Right atrium auricular region (tissue), 2 donors: ENCODE data around the gene GADD45B. TPM values are rescaled to one million over a fixed set of nuclear protein-coding genes. Genes with fewer than 3 reads are reported as not detected.
"Not testable (repeated sequence)": the region's sequence is repeated elsewhere in the genome, so short reads cannot be mapped to it uniquely, and the experiment has no call there.

Source experiments
- DNase-seq: peaks from one replicate; pipeline ENCODE4 v3.0.0-alpha.2; 2019; ENCODE audit warnings: low spot score
- H3K27ac ChIP-seq, 2 donors: fragments of 200-600 bp; sonication (generic); 1 replicate in 1 of 2; 2 replicates in 1 of 2; pipeline ENCODE4 v1.5.1; 2016 to 2019
- H3K27me3 ChIP-seq, 2 donors: fragments of 200-600 bp; sonication (generic); one replicate each; pipeline versions ENCODE4 v1.5.1 to v1.6.0; 2017 to 2019
- H3K36me3 ChIP-seq: fragments of 200-600 bp; sonication (generic); one replicate; pipeline ENCODE4 v1.5.1; 2016
- H3K4me1 ChIP-seq, 2 donors: fragments of 200-600 bp; sonication (generic); one replicate each; pipeline versions ENCODE4 v1.5.1 to v1.6.0; 2017 to 2019
- H3K4me3 ChIP-seq, 2 donors: fragments of 200-600 bp; sonication (generic); 1 replicate in 1 of 2; 2 replicates in 1 of 2; pipeline ENCODE4 v1.5.1; 2017 to 2019; ENCODE audit warnings: mild to moderate bottlenecking in 1 of 2, moderate library complexity in 1 of 2
- H3K9me3 ChIP-seq, 2 donors: fragments of 200-600 bp; sonication (generic); one replicate each; pipeline ENCODE4 v1.5.1; 2019
- total RNA-seq, 2 donors: library from RNA; depleted of rRNA; stranded (reverse); fragments of >200 nt; gene quantifications; one replicate each; pipeline ENCODE4 v1.1.0, GENCODE V29; 2016
- TF ChIP-seq, protein P1 (sequence below), 2 donors: fragments of 200-600 bp; sonication (generic); IDR thresholded peaks; one replicate each; pipeline ENCODE4 v1.5.1; 2019; ENCODE audit warnings: antibody characterized with exemption in 2 of 2

GADD45B gene
- total RNA-seq, 2 donors from 2014 or later: 205 to 218 TPM

DNA sequence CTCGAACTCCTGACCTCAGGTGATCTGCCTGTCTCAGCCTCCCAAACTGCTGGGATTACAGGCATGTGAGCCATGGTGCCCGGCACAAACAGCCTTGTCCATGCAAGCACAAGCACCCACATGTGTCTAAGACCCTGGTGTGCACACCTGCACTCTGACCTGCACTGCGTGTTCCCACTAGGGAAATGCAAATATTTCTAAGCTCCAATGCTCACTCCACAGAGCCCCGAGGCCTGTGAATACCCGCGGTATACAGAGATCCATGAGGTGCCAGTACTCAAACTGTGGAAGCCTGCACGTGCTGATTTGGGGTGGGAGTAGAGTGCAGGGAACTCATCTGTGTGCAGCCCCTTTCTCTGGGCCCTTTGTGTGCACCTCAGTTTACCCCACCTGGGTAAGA lies 14.7 kb downstream of the GADD45B start:
- Histone ChIP-seq H3K9me3 (no peaks in the 10 kb centered on the region), H3K27ac (no peak overlapping the region), H3K27me3 (no peaks in the 10 kb centered on the region), H3K36me3 (no peaks in the 10 kb centered on the region), H3K4me1 (peaks cover 0 to 49% of the 10 kb centered on the region in 2 donors), H3K4me3 (no peak overlapping the region)
- DNase-seq: no peak
- TF ChIP-seq, protein P1, sequence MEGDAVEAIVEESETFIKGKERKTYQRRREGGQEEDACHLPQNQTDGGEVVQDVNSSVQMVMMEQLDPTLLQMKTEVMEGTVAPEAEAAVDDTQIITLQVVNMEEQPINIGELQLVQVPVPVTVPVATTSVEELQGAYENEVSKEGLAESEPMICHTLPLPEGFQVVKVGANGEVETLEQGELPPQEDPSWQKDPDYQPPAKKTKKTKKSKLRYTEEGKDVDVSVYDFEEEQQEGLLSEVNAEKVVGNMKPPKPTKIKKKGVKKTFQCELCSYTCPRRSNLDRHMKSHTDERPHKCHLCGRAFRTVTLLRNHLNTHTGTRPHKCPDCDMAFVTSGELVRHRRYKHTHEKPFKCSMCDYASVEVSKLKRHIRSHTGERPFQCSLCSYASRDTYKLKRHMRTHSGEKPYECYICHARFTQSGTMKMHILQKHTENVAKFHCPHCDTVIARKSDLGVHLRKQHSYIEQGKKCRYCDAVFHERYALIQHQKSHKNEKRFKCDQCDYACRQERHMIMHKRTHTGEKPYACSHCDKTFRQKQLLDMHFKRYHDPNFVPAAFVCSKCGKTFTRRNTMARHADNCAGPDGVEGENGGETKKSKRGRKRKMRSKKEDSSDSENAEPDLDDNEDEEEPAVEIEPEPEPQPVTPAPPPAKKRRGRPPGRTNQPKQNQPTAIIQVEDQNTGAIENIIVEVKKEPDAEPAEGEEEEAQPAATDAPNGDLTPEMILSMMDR (IDR thresholded peaks at IDR 0.05): no peak

DNA sequence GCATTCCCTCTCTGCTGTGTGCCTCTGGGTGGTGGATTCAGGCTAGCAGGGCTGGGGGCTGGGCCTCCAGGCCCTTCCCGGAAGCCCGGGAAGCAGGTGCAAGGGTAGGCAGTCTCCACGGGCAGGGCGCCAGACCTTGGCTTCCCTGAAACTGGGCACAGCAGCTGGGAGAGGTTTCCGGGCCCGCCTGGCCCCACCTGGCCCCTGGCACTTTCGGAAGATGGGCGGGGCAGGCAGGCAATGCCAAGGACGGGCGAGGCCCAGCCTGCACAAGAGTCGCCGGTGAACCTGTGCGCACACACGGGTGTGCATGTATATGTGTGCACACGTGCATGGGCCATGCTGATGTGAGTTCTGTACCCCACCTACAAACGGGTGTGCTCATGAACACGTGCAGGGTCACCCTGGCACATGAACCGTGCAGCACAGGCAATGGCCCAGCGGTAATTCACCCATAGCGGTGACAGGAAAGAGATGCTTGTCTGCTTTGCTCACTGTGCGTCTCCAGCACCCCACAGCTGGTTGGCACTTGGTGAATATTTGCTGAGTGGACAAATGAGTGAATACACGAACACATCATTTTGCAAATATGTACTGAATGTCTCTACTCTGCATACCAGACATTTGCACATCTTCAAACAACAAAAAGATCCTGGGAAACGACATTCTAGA lies 15.3 kb downstream of the GADD45B start:
- H3K27me3 ChIP-seq: no peaks in the 10 kb centered on the region
- DNase-seq: no peak
- TF ChIP-seq, protein P1 (IDR thresholded peaks at IDR 0.05): no peak
- H3K36me3 ChIP-seq: no peaks in the 10 kb centered on the region
- H3K9me3 ChIP-seq: no peaks in the 10 kb centered on the region
- no peak overlapping the region for H3K4me3 ChIP-seq
- no peak overlapping the region for H3K27ac ChIP-seq
- peaks cover 0 to 55% of the 10 kb centered on the region in 2 donors for H3K4me1 ChIP-seq

DNA sequence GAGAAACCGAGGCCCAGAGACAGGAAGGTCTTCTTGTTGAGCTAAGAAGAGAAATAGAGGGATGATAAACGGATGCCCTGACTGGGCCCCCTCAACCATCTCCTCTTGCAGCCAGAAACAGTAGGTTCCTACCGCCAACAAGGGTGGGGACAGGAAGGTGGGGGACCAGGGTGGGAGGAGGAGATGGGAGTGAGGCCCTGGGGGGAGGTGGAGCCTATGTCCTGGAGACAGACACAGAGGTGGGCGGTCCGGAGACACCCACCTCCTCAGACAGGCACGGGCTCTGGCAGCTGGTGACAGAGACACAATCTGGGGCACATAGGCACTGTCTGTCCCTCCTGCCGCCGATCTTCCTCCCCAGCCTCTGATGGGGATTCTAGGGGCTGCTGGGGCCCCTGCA lies 16.9 kb downstream of the GADD45B start:
- TF ChIP-seq, protein P1 (IDR thresholded peaks at IDR 0.05): no peak
- Histone ChIP-seq H3K36me3 (no peaks in the 10 kb centered on the region), H3K4me3 (no peak overlapping the region), H3K9me3 (no peaks in the 10 kb centered on the region), H3K27ac (no peak overlapping the region), H3K4me1 (peaks cover 0 to 61% of the 10 kb centered on the region in 2 donors), H3K27me3 (no peaks in the 10 kb centered on the region)
- DNase-seq: no peak

DNA sequence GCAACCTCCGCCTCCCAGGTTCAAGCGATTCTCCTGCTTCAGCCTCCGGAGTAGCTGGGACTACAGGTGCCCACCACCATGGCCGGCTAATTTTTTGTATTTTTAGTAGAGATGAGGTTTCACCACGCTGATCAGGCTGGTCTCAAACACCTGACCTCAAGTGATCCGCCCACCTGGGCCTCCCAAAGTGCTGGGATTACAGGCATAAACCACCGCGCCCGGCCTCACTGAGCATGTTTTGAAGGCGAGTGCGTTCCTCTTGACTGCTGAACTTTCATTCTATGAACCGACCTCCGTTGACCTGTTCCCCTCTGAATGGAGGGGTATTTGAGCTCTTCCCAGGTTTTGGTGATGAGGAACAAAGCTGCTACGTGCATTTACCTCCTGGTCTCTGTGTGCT lies 17.5 kb downstream of the GADD45B start:
- not testable (repeated sequence) for DNase-seq, H3K36me3 ChIP-seq, H3K9me3 ChIP-seq, H3K4me3 ChIP-seq, H3K27me3 ChIP-seq
- Histone ChIP-seq H3K4me1 (peaks cover 0 to 55% of the 10 kb centered on the region in 2 donors), H3K27ac (peak overlapping the region in 1 of 2 donors; percentile 95)

DNA sequence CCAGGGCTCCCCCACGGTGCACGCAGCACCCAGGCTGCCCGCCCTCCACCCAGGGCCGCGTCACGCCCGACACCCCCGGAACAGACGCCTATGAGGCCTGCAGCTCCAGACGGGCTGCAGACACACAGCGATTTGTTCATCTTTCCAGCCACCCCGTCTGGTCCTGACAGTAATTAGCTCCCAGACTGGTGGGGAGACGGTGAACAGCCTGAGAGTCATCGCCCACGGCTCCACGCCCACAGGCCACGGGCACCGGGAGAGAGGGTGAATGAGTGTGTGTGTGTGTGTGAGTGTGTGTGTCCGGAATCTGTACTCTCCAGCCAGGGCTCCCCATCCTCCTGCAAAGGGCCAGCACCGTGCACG lies 18.1 kb downstream of the GADD45B start:
- H3K27me3 ChIP-seq: no peaks in the 10 kb centered on the region
- no peaks in the 10 kb centered on the region for H3K9me3 ChIP-seq
- DNase-seq: no peak
- peaks cover 0 to 49% of the 10 kb centered on the region in 2 donors for H3K4me1 ChIP-seq
- peak overlapping the region in 1 of 2 donors; percentile 63 for H3K4me3 ChIP-seq
- H3K27ac ChIP-seq: peak overlapping the region; percentile 88 to 95
- TF ChIP-seq, protein P1 (IDR thresholded peaks at IDR 0.05): no peak
- no peaks in the 10 kb centered on the region for H3K36me3 ChIP-seq

DNA sequence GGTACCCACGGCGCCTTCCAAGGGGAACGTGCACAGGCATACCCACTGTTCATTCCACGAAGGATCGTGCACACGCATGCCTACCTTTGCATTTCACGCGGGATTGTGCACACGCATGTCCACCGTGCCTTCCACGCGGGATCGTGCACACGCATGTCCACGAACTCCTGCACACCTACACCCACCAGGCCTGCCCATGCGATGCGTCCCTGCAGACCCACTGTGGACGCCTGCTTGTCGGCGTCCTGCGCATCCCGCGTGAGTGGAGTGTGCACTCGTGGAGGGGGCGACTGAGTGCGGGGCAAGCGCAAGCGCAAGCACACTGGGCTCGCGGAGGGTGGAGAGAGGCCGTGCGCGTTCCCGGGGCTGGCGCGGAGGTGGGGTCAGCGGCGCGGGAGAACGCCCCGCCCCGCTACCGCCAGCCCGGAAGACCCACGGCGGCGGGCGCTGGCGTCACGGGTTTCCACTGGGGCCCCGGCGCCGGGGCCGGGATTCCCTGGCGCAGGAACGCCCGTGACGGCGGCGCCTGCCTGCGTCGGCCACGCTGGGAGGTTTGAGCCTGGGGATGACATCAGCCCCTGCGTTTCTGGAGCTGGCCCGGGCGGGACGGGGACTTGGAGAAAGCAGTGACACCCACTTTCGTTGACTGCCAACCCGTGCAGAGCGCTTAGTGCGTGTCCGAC lies 18.7 kb downstream of the GADD45B start:
- Histone ChIP-seq H3K4me1 (peaks cover 0 to 44% of the 10 kb centered on the region in 2 donors), H3K9me3 (no peaks in the 10 kb centered on the region), H3K36me3 (no peaks in the 10 kb centered on the region), H3K4me3 (peak overlapping the region; percentile 31 to 63), H3K27me3 (no peaks in the 10 kb centered on the region), H3K27ac (peak overlapping the region; percentile 88 to 95)
- TF ChIP-seq, protein P1 (IDR thresholded peaks at IDR 0.05): peak in 1 of 2 donors; percentile 8
- peak; percentile 97 for DNase-seq
